Measurements from ENCODE around the gene IRF7.

GRCh38 chr11:616320-617198 is 809 bp upstream of the IRF7 start:
- TF ChIP-seq CTCF (IDR thresholded peaks at IDR 0.05) (no peak), POLR2A (IDR thresholded peaks at IDR 0.05) (no peak)

All from adrenal gland (tissue), 5 donors.